Lower lobe of right lung (tissue), 2 donors: Measurements from ENCODE around the gene OPA3. TPM values are rescaled to one million over a fixed set of nuclear protein-coding genes. Genes with fewer than 3 reads are reported as not detected.
"Not testable (repeated sequence)": the region's sequence is repeated elsewhere in the genome, so short reads cannot be mapped to it uniquely, and the experiment has no call there.

Experiments
- ATAC-seq, 2 donors: fragments of 200-7000 bp; cut with Tn5 transposase; one replicate each; pipeline ENCODE4 v1.9.1; 2020 to 2022; ENCODE audit warnings: mild to moderate bottlenecking in 2 of 2, moderate library complexity in 2 of 2
- DNase-seq: peaks from one replicate; pipeline ENCODE4 v3.0.0-alpha.2; 2020
- H3K27ac ChIP-seq: fragments of 200-600 bp; one replicate; pipeline ENCODE4 v1.8.0; 2022
- H3K27me3 ChIP-seq: fragments of 200-600 bp; one replicate; pipeline ENCODE4 v1.8.0; 2022; ENCODE audit warnings: low read depth
- H3K36me3 ChIP-seq: fragments of 200-600 bp; one replicate; pipeline ENCODE4 v1.8.0; 2022; ENCODE audit warnings: mild to moderate bottlenecking
- H3K4me1 ChIP-seq: fragments of 200-600 bp; one replicate; pipeline ENCODE4 v1.8.0; 2022
- H3K4me3 ChIP-seq: fragments of 200-600 bp; one replicate; pipeline ENCODE4 v1.8.0; 2022; ENCODE audit warnings: mild to moderate bottlenecking
- H3K9me3 ChIP-seq: fragments of 200-600 bp; one replicate; pipeline ENCODE4 v1.8.0; 2022
- intact Hi-C: fragments of 100-400 bp; cut with DNase I; formaldehyde crosslinking; loops from one replicate; pipeline ENCODE4 v1.11.0; 2022
- long read RNA-seq: library from polyadenylated mRNA; unstranded; transcript quantifications from one replicate; pipeline ENCODE4 v2.0.0, GENCODE V29; 2021
- total RNA-seq: library from RNA; stranded (reverse); fragmentation: NEBNext Ultra II Directional; extraction: Animal tissue kit (Norgen Biotek cat#: 25700); gene quantifications from one replicate; pipeline ENCODE4 v1.2.1, GENCODE V29; 2021
- TF ChIP-seq, protein P1 (sequence below): fragments of 200-600 bp; IDR thresholded peaks from one replicate; pipeline ENCODE4 v1.8.0; 2022; ENCODE audit warnings: antibody characterized with exemption, mild to moderate bottlenecking
- donor health status: DM: no; HTN: yes; CAD: no; lungs with severe emphysema.

Gene OPA3
- 11.3 TPM for total RNA-seq
- long read RNA-seq, full-length matches to known transcripts, result 3 of 20 reads
- long read RNA-seq, partial matches to known transcripts, result 0 of 20 reads
- long read RNA-seq, other reads (novel, unspliced or antisense), result 17 of 20 reads

DNA sequence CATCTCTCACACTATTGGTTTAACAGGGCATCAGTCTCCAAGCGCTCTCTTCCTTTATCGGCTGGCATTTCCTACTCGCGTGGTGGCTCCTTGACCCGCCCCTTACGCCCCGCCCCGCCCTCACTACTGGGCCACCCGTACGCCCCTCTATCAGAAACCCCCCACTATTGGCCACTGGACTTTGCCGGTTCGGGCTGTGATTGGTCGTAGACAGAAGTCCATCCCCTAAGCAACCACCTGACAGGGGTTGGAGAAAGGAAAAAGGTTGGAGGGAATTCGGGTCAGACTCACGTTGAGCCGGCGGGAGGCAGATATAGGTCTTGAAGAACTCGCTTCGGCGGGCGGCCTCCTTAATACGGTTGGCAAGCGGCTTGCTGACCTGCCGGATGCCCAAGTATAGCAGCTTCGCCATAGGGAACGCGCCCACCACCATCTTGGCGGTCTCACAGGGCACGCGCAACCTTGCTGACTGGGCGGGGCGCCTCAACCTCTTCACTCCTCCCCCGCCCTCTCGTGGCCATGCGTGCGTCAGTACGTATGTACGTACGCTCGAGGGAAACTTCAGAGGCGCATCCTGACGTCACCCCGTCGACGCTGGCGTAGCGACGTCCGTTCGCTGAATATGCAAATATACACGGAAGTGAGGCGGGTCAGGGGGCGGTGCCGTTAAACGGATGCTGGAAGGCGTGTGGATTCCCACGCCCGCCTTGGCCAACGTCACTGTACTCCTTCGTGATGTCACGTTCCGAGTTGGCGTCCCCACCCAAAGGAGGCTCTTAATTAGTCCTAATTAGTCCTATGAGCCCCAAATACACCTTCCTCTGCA, at the start of gene OPA3:
Gene OPA3 (minus strand): TSS at position 471 of the 826 bp plus-strand sequence. CDS start 38 bp downstream, at position 433.
- no peaks in the 10 kb centered on the region for H3K36me3 ChIP-seq
- intact Hi-C loops, result no loop called here
- H3K27me3 ChIP-seq, result no peaks in the 10 kb centered on the region
- H3K9me3 ChIP-seq, result no peaks in the 10 kb centered on the region
- ATAC-seq (peak; percentile 97 to 98), DNase-seq (peak; percentile 100)
- peaks cover 16% of the 10 kb centered on the region for H3K4me1 ChIP-seq
- TF ChIP-seq, protein P1, sequence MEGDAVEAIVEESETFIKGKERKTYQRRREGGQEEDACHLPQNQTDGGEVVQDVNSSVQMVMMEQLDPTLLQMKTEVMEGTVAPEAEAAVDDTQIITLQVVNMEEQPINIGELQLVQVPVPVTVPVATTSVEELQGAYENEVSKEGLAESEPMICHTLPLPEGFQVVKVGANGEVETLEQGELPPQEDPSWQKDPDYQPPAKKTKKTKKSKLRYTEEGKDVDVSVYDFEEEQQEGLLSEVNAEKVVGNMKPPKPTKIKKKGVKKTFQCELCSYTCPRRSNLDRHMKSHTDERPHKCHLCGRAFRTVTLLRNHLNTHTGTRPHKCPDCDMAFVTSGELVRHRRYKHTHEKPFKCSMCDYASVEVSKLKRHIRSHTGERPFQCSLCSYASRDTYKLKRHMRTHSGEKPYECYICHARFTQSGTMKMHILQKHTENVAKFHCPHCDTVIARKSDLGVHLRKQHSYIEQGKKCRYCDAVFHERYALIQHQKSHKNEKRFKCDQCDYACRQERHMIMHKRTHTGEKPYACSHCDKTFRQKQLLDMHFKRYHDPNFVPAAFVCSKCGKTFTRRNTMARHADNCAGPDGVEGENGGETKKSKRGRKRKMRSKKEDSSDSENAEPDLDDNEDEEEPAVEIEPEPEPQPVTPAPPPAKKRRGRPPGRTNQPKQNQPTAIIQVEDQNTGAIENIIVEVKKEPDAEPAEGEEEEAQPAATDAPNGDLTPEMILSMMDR, result no peak
- H3K4me3 ChIP-seq, result peak within 1 kb of the TSS; percentile 77
- H3K27ac ChIP-seq, result peak within 1 kb of the TSS; percentile 93

DNA sequence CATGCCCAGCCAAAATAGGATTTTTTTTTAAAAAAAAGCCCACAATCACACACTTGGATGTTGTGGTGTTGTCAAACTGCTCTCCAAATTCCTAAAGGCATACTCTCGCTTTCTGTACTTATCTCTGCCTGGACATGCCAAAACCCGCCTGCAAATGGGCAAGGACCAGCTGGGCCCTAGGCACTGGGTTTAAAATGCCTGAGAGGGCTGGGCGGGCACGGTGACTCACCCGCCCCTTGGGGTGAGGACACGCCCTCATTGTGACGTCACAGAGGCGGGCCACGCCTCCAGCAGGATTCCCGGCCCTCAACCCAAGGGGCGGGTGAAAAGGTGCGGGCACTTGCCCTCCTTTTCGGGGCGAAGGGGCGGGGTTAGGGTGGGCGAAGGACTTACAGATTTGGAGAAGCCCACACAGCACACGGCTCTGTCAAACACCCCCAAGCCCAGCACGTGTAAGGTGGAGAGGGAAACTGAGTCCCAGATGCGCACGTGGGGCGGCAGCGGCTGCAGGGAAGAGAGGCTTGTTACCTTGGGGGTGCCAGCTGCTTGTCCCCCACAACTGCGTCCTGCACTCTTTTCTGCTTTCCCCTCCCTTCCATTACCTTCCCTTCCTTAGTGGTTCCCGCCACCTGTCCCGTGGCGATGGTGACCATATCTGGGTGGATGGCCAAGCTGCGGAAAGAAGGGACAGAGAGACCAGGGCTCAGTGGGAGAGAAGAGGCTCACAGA, 48.0 kb upstream of the OPA3 start:
- intact Hi-C loops, result no loop called here
- TF ChIP-seq, protein P1, result no peak
- H3K27ac ChIP-seq, result no peak overlapping the region
- peaks cover under 1% of the 10 kb centered on the region for H3K4me1 ChIP-seq
- H3K36me3 ChIP-seq, result peaks cover 29% of the 10 kb centered on the region
- no peaks in the 10 kb centered on the region for H3K9me3 ChIP-seq
- ATAC-seq, result peak; percentile 95 to 97
- no peak overlapping the region for H3K4me3 ChIP-seq
- DNase-seq, result peak; percentile 79
- no peaks in the 10 kb centered on the region for H3K27me3 ChIP-seq

DNA sequence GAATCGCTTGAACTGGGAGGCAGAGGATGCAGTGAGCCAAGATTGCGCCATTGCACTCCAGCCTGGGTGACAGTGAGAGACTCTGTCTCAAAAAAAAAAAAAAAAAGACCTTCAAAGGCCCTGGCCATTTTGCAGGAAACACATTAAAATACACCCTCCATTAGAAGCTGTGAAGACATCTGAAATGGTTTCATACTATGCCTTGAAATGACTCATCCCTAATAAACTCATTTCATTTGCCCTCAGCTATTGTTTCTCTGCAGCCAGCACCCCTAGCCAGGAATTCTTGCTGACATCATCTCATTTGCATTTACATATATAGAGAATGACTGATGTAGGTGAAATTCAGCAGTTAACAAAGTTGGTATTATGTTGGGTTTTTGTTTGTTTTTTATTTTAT, 45.9 kb upstream of the OPA3 start:
- TF ChIP-seq, protein P1, result no peak
- H3K4me1 ChIP-seq, result no peaks in the 10 kb centered on the region
- DNase-seq, result no peak
- intact Hi-C loops, result no loop called here
- H3K4me3 ChIP-seq, result no peak overlapping the region
- H3K9me3 ChIP-seq, result no peaks in the 10 kb centered on the region
- H3K27ac ChIP-seq, result no peak overlapping the region
- peaks cover 41% of the 10 kb centered on the region for H3K36me3 ChIP-seq
- H3K27me3 ChIP-seq, result no peaks in the 10 kb centered on the region
- no peak for ATAC-seq

DNA sequence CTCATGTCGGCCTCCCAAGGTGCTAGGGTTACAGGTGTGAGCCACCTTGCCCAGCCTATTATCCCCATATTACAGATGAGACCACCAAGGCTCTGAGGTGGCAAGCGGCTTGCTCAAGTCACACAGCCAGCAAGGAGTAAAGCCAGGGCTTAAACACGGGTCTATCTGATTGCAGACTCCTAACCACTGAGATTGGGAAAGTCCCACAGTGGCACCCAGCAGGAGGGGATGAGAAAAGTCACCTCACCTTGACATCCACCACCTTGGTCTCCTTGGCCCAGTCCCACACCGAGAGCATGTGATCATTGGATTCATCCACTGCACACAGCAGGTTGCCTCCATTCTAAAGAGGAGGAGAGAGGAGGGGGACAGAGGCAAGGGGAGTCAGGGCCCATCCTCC, 45.1 kb upstream of the OPA3 start:
- ATAC-seq (no peak), DNase-seq (no peak)
- TF ChIP-seq, protein P1, result no peak
- no peaks in the 10 kb centered on the region for H3K4me1 ChIP-seq
- no peaks in the 10 kb centered on the region for H3K9me3 ChIP-seq
- no peak overlapping the region for H3K27ac ChIP-seq
- H3K36me3 ChIP-seq, result peaks cover 46% of the 10 kb centered on the region
- intact Hi-C loops, result no loop called here
- no peak overlapping the region for H3K4me3 ChIP-seq
- H3K27me3 ChIP-seq, result no peaks in the 10 kb centered on the region

DNA sequence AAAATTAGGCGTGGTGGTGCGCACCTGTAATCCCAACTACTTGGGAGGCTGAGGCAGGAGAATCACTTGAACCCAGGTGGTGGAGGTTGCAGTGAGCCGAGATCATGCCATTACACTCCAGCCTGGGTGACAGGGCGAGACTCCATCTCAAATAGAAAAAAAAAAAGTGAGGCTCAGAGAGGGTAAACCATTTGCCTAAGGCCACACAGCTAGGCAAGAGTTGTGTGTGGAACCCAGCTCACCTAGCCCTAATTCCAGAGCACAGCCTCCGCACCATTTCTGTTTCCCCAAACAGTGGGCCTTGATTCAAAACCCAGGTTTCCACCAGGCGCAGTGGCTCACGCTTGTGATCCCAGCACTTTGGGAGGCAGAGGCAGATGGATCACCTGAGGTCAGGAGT, 43.6 kb upstream of the OPA3 start:
- DNase-seq, intact Hi-C loops, H3K4me1 ChIP-seq, H3K4me3 ChIP-seq, H3K27ac ChIP-seq, H3K9me3 ChIP-seq, H3K27me3 ChIP-seq, ATAC-seq: not testable (repeated sequence)
- H3K36me3 ChIP-seq, result peaks cover 59% of the 10 kb centered on the region
